8988T (cell line): Measurements from ENCODE around the gene NINJ2.
"Not testable (repeated sequence)": the region's sequence is repeated elsewhere in the genome, so short reads cannot be mapped to it uniquely, and the experiment has no call there.

Source experiments
- DNase-seq: peaks from one replicate; pipeline ENCODE4 v3.0.0; 2011

Gene NINJ2

DNA sequence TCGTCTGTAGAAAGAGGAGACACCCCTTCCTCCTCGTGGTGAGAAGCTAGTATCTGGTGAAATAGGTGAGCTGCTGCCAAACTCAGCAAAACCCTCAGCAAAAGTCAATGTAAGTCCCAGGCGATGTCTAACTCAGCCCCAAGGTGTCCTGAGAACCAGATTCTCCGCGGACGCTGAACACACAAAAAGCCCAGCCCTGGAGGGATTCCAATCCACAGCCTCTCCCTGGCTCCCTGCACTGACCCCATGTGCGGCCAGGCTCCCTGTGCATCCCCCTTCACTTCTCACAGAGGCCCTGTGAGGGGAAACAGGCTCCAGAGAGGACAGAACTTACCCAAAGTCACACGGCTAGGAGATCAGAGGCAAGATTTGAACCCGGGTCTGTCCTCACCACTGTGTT is 81.5 kb downstream of the NINJ2 start:
- no peak for DNase-seq

- DNase-seq, result no peak
Observed at GRCh38 chr12:581321-581720, 81.9 kb downstream of the NINJ2 start.

GRCh38 chr12:580813-581212 is 82.4 kb downstream of the NINJ2 start:
- no peak for DNase-seq

- no peak for DNase-seq
Observed at GRCh38 chr12:579420-580110, 83.7 kb downstream of the NINJ2 start.

DNA sequence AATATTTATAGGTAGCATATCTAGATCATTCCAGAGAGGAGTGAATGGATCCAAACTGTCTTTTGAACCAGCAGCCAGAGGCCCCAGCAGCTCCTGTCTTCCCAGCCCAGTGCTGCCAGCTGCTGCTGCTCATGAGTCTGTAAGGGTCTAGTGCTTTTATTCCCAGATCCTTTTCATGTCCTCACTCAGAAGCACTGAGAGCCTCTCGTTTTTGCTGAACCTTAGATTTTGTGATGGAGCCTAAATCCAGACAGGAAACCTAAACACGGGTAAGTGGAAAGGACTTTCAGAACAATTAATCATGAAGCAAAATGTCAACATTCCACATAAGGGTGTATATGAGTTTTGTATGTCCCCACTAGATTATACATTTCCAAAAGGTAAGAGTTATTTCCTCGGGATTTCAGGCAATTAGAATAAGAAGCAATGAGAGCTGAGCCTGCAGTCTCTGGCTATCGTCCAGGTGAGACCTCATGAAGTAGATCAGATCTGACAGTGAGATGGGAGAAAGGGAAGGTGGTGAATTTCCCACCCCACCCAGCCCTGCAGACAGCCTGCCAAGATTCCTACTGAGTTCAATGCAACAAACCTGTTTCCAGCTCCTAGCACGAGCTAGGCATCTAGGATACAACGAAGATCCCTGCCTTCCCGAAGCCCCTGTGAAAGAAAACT is 84.4 kb downstream of the NINJ2 start:
- no peak for DNase-seq

DNA sequence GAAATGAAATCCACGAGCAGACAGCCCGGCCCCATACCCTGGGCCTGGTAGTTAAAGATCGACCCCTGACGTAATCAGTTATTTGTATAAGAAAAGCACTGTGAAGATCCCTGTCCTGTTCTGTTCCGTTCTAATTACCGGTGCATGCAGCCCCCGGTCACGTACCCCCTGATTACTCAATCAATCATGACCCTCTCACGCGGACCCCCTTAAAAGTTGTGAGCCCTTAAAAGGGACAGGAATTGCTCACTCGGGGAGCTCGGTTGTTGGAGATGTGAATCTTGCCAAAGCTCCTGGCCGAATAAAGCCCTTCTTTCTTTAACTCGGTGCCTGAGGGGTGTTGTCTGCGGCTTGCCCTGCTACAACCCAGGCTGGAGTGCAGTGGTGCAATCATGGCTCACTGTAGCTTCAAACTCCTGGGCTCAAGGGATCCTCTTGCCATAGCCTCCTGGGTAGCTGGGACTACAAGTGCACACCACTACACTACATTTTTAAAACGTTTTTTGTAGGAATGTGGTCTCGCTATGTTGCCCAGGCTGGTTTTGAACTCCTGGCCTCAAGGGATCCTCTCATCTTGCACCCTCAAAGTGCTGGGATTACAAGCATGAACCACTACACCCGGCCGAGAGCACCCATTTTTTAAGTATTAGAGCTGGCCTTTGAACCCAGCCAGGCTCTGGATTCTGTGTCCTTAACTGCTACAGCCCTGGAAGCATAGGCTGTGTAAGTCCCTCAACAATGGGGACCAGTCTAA is 85.1 kb downstream of the NINJ2 start:
- DNase-seq, result not testable (repeated sequence)

- no peak for DNase-seq
Observed at GRCh38 chr12:576615-577110, 86.6 kb downstream of the NINJ2 start.

- peak; percentile 84 for DNase-seq
Observed at GRCh38 chr12:575948-576614, 87.2 kb downstream of the NINJ2 start.

GRCh38 chr12:575129-575502 is 88.1 kb downstream of the NINJ2 start:
- DNase-seq, result no peak

- no peak for DNase-seq
Observed at GRCh38 chr12:574475-575128, 88.6 kb downstream of the NINJ2 start.

DNA sequence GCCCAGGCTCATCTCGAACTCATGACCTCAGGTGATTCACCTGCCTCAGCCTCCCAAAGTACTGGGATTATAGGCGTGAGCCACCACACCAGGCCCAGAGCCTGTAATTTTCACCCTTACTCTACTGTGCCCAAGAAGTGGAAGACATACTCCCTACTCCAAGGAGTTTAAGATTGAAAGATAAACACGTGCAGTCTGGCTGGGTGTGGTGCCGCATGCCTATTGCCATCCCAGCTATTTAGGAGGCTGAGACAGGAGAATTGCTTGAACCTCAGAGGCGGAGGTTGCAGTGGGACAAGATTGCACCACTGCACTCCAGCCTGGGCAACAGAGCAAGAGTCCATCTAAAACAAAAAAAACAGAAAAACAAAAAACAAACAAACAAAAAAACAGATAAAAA is 90.0 kb downstream of the NINJ2 start:
- no peak for DNase-seq

DNA sequence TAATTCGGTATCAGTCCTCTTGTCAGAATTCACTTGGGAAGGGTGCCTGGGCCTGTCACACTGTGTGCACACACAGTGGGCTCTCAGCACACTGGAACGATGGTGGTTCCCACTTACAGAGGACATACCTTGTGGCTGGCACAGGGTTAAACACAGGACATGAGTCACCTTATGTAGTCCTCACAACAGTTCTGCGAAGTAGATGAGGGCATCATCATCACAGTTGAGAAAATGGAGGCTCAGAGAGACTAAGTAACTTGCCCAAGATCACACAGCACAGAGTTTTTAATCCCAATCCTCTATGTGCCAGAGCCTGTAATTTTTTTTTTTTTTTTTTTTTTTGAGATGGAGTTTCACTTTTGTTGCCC is 90.7 kb downstream of the NINJ2 start:
- no peak for DNase-seq

- DNase-seq, result no peak
Observed at GRCh38 chr12:571795-572531, 91.3 kb downstream of the NINJ2 start.

DNA sequence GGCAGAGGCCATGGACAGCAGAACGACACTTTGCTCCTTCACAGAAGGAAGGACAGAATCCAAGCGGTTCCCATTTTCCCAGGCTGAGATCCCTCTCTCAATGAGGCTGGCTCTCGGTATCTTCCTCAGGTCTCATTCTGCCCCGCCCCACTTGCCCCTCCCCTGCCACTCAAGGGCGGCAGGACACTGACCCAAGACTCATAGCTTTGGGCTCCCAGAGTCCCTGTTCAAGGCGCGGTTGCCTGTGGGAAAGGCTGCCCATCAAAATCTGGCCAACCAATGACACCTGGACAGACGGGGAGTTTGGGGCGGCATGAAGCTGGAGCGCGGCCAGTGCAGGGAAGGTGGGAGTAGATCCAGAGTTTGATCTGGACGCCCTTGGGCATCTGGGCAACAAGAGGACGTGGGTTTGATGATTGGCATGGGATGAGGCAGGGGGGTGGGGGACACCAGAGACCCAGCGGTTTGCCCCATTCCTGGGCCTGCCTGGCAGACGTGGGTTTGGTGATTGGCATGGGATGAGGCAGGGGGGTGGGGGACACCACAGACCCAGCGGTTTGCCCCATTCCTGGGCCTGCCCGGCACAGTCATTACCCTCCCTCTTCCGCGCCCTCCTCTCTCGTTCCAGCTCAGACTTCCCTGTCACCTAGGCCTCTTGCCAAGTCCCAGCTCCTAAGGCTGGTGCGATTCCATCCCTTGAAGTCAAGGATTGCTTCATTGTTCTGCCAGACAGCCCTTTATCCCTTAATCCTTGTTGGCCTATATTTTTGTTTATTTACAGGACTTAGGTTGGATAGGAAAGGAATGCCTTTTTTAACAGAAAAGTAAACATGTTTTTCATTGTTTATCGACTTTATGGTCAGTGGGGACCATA is 92.1 kb downstream of the NINJ2 start:
- DNase-seq, result peak; percentile 56

GRCh38 chr12:570435-570920 is 92.8 kb downstream of the NINJ2 start:
- peak; percentile 80 for DNase-seq

DNA sequence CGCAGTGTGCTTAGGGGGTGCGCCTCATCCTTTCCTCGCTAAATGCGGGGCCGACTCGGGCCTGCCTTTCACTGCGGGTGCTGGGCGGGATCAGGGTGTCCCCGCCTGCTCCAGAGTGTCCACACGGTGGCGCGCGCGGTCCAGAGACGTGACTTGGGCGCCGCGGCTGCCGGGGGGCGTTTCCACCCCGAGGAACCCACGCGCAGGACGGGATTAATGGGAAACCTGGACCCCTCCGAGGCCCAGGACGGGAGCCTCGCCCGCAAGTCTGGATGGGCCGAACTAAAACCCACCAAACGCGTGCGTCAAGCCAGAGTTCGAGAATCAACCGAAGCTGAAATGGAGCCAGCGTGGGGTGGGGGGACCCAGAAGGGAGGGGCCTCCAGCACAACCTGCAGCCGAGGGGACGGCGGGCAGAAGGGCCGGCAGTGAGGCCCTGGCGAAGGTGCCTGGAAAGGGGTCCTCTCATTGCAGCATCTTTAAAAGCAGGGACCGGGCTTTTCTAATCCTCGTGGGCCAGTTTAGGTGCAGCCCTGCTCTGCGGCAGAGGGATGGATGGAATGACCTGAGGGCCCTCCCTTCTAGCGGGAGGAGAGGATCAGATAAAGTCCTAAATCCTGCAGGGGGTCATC is 93.3 kb downstream of the NINJ2 start:
- peak; percentile 87 for DNase-seq

DNA sequence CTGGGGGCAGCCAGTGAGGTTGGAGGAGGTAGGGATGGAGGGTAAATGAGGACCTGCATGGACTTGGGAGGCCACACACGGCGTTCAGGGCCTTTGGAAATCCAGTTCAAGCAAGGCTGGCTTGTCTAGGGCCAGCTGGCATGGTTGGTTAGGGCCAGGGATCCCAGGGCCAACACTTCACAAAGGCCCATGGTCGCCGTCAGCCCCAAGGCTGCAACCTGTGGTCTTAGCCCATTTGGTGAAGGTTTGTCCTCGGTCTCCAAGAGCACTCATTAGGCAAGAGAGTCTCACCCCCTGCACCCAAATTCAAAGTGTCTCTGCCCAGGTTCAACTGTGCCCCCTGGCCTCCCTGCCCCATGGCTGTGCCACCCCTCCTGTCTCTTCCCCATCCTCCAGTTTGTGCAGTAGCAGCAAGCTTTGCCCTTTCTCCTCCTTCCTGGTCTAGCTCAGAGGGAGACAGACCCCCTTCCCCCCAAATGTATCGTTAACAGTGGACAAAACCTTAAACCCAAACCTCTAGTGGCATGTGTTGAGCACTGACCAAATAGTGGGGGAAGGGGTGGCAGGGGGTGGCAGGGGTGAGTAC is 94.1 kb downstream of the NINJ2 start:
- DNase-seq, result no peak

DNA sequence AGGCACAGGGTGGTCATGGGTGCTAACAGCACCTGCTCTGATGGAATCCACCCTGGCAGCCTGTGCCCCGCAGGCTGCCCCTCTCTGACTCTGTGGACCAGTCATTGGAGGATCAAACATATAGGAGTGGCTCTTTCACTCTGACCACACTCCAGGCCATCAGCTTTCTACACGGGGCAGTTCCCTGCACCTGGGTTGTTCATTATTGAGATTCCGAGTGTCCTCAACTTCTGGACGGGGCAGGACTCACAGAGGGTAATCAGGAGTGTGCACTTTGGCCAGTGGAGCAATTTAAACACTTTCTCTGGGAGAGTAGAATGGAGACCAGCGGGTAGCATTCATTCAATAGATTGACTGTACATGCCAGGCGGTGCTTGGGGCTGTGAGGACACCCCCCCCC is 94.8 kb downstream of the NINJ2 start:
- DNase-seq, result no peak

GRCh38 chr12:565589-566105 is 97.6 kb downstream of the NINJ2 start:
- no peak for DNase-seq

- DNase-seq, result no peak
Observed at GRCh38 chr12:565161-565560, 98.1 kb downstream of the NINJ2 start.
